ENCODE data around the gene GPR137B. TPM values are rescaled to one million over a fixed set of nuclear protein-coding genes. Genes with fewer than 3 reads are reported as not detected.

The GPR137B gene
- total RNA-seq, 1 experiment from 2014 or later = 11.1 TPM

GRCh38 chr1:236200925-236201324 is 58.6 kb downstream of the GPR137B start:
- DNase-seq (ENCODE audit: low read depth) = no peak

GRCh38 chr1:236201786-236202185 is 59.4 kb downstream of the GPR137B start:
- no peak for DNase-seq (ENCODE audit: low read depth)

- peak; percentile 35 for DNase-seq (ENCODE audit: low read depth)
Observed at GRCh38 chr1:236204039-236204438, 61.7 kb downstream of the GPR137B start.

- DNase-seq (ENCODE audit: low read depth) = peak; percentile 7
Observed at GRCh38 chr1:236204656-236205055, 62.3 kb downstream of the GPR137B start.

GRCh38 chr1:236206548-236206947 is 64.2 kb downstream of the GPR137B start:
- no peak for DNase-seq (ENCODE audit: low read depth)

- DNase-seq (ENCODE audit: low read depth) = no peak
Observed at GRCh38 chr1:236207121-236207520, 64.8 kb downstream of the GPR137B start.

GRCh38 chr1:236207569-236207968 is 65.2 kb downstream of the GPR137B start:
- no peak for DNase-seq (ENCODE audit: low read depth)

GRCh38 chr1:236209185-236209584 is 66.8 kb downstream of the GPR137B start:
- no peak for DNase-seq (ENCODE audit: low read depth)

- no peak for DNase-seq (ENCODE audit: low read depth)
Observed at GRCh38 chr1:236209713-236210112, 67.4 kb downstream of the GPR137B start.

- DNase-seq (ENCODE audit: low read depth) = no peak
Observed at GRCh38 chr1:236211815-236212214, 69.5 kb downstream of the GPR137B start.

- DNase-seq (ENCODE audit: low read depth) = no peak
Observed at GRCh38 chr1:236213534-236213933, 71.2 kb downstream of the GPR137B start.

GRCh38 chr1:236214761-236215160 is 72.4 kb downstream of the GPR137B start:
- no peak for DNase-seq (ENCODE audit: low read depth)

- no peak for DNase-seq (ENCODE audit: low read depth)
Observed at GRCh38 chr1:236220473-236220872, 78.1 kb downstream of the GPR137B start.

GRCh38 chr1:236222632-236223031 is 80.3 kb downstream of the GPR137B start:
- DNase-seq (ENCODE audit: low read depth) = no peak

- no peak for DNase-seq (ENCODE audit: low read depth)
Observed at GRCh38 chr1:236228411-236228810, 86.1 kb downstream of the GPR137B start.

GRCh38 chr1:236235116-236235515 is 92.8 kb downstream of the GPR137B start:
- DNase-seq (ENCODE audit: low read depth) = no peak

GRCh38 chr1:236239092-236239585 is 96.8 kb downstream of the GPR137B start:
- DNase-seq (ENCODE audit: low read depth) = no peak

- no peak for DNase-seq (ENCODE audit: low read depth)
Observed at GRCh38 chr1:236240675-236241074, 98.3 kb downstream of the GPR137B start.

- DNase-seq (ENCODE audit: low read depth) = no peak
Observed at GRCh38 chr1:236242568-236242967, 100.2 kb downstream of the GPR137B start.

- no peak for DNase-seq (ENCODE audit: low read depth)
Observed at GRCh38 chr1:236247286-236247685, 104.9 kb downstream of the GPR137B start.

GRCh38 chr1:236251587-236251986 is 109.2 kb downstream of the GPR137B start:
- DNase-seq (ENCODE audit: low read depth) = no peak

- no peak for DNase-seq (ENCODE audit: low read depth)
Observed at GRCh38 chr1:236253119-236253518, 110.8 kb downstream of the GPR137B start.

- DNase-seq (ENCODE audit: low read depth) = no peak
Observed at GRCh38 chr1:236253918-236254637, 111.7 kb downstream of the GPR137B start.

- no peak for DNase-seq (ENCODE audit: low read depth)
Observed at GRCh38 chr1:236257216-236257615, 114.9 kb downstream of the GPR137B start.
